HUES48 (cell line): ENCODE data around the gene AP2A2.

Experiments used
- H3K27ac ChIP-seq: one replicate; pipeline ENCODE4 v1.7.0; 2013; ENCODE audit warnings: low read depth, low read length, inconsistent platforms
- H3K27me3 ChIP-seq: 2 replicates; pipeline ENCODE4 v1.6.1; 2013; ENCODE audit warnings: mild to moderate bottlenecking, low read length; ENCODE audit not compliant: control insufficient read depth, insufficient read depth
- H3K36me3 ChIP-seq: 2 replicates; pipeline ENCODE4 v1.6.1; 2013; ENCODE audit warnings: low read length; ENCODE audit not compliant: control insufficient read depth, insufficient read depth
- H3K4me1 ChIP-seq: 2 replicates; pipeline ENCODE4 v1.6.1; 2013; ENCODE audit warnings: mild to moderate bottlenecking, low read length; ENCODE audit not compliant: control insufficient read depth, insufficient read depth
- H3K4me3 ChIP-seq: 2 replicates; pipeline ENCODE4 v1.5.1; 2013; ENCODE audit warnings: mild to moderate bottlenecking, low read depth, low read length
- H3K9ac ChIP-seq: 2 replicates; pipeline ENCODE4 v1.6.1; 2013; ENCODE audit warnings: mild to moderate bottlenecking, low read depth, low read length, moderate library complexity
- H3K9me3 ChIP-seq: 2 replicates; pipeline ENCODE4 v1.6.1; 2013; ENCODE audit warnings: low read length; ENCODE audit not compliant: control insufficient read depth, insufficient read depth

The AP2A2 gene

GRCh38 chr11:889687-890475, 35.8 kb upstream of the AP2A2 start:
- H3K9ac ChIP-seq: no peak overlapping the region
- H3K27me3 ChIP-seq: no peaks in the 10 kb centered on the region
- H3K27ac ChIP-seq: no peak overlapping the region
- no peak overlapping the region for H3K4me3 ChIP-seq
- peaks cover 21% of the 10 kb centered on the region for H3K36me3 ChIP-seq
- H3K9me3 ChIP-seq: no peaks in the 10 kb centered on the region
- H3K4me1 ChIP-seq: no peaks in the 10 kb centered on the region

- H3K4me3 ChIP-seq: no peak overlapping the region
- H3K9me3 ChIP-seq: no peaks in the 10 kb centered on the region
- H3K27ac ChIP-seq: peak overlapping the region; percentile 4
- H3K36me3 ChIP-seq: peaks cover 21% of the 10 kb centered on the region
- no peaks in the 10 kb centered on the region for H3K27me3 ChIP-seq
- H3K4me1 ChIP-seq: no peaks in the 10 kb centered on the region
- H3K9ac ChIP-seq: no peak overlapping the region
These were observed 34.7 kb upstream of the AP2A2 start for GRCh38 chr11:890794-891540.

- Histone ChIP-seq H3K27ac (no peak overlapping the region), H3K36me3 (peaks cover 11% of the 10 kb centered on the region), H3K9ac (no peak overlapping the region), H3K4me3 (no peak overlapping the region), H3K27me3 (no peaks in the 10 kb centered on the region), H3K9me3 (no peaks in the 10 kb centered on the region), H3K4me1 (no peaks in the 10 kb centered on the region)
These were observed 32.5 kb upstream of the AP2A2 start for GRCh38 chr11:893008-893654.

DNA sequence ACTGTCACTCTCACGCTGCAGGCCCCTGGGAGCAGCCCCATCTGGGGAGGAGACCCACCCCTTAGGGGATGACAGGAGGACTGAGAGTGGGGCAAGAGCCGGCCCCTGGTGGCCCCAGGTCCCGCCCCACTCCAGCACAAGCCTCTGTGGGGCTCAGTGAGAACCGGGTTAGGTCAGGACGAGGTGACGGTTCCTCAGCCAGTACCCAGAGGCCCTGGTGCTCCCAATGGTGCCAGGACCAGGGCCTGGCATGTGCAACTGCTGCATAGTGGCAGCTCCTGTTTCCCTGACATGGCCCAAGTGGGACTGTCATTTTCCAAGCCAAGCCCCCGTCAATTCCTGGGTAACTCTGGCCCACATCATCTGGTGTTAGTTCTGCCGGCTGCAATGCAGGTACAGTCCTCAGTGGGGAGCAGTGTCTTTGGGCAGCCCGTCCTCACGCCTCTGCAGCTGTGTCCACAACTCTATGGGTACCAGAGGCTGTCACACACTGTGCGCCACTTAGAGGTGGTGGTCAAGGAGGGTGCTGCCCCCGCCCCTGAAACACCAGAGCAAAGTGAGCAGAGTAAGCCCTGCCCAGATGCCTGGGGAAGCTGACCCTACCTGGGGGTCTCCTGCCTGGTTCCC, 31.0 kb upstream of the AP2A2 start:
- Histone ChIP-seq H3K4me3 (no peak overlapping the region), H3K27ac (no peak overlapping the region), H3K9ac (no peak overlapping the region), H3K4me1 (no peaks in the 10 kb centered on the region), H3K36me3 (peaks cover 24% of the 10 kb centered on the region), H3K9me3 (no peaks in the 10 kb centered on the region), H3K27me3 (no peaks in the 10 kb centered on the region)

GRCh38 chr11:895331-896110, 30.1 kb upstream of the AP2A2 start:
- Histone ChIP-seq H3K9ac (no peak overlapping the region), H3K27me3 (no peaks in the 10 kb centered on the region), H3K27ac (no peak overlapping the region), H3K4me1 (no peaks in the 10 kb centered on the region), H3K4me3 (no peak overlapping the region), H3K9me3 (no peaks in the 10 kb centered on the region), H3K36me3 (peaks cover 32% of the 10 kb centered on the region)

GRCh38 chr11:897253-898142, 28.2 kb upstream of the AP2A2 start:
- Histone ChIP-seq H3K4me1 (no peaks in the 10 kb centered on the region), H3K9me3 (no peaks in the 10 kb centered on the region), H3K4me3 (no peak overlapping the region), H3K27ac (no peak overlapping the region), H3K9ac (no peak overlapping the region), H3K27me3 (no peaks in the 10 kb centered on the region), H3K36me3 (peaks cover 52% of the 10 kb centered on the region)

DNA sequence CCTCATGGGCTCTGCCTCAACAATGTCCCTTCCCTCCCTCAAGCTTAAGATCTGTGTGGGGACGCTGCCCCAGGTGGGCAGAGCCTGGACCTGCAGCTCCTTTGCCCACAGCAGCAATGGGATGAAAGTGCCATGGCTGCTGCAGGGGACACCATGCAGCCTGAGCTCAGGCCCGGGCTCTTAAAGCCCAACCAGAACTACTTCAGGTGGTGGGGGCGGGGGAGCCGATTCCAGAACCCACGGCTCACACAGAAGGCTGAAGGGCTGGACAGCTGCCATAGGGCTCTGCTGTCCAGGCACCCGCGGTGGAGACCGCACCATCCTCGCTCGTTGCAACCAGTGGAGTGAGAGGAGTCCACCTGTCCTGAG, 27.5 kb upstream of the AP2A2 start:
- no peaks in the 10 kb centered on the region for H3K27me3 ChIP-seq
- H3K4me3 ChIP-seq: no peak overlapping the region
- H3K27ac ChIP-seq: no peak overlapping the region
- no peak overlapping the region for H3K9ac ChIP-seq
- no peaks in the 10 kb centered on the region for H3K9me3 ChIP-seq
- H3K4me1 ChIP-seq: no peaks in the 10 kb centered on the region
- peaks cover 58% of the 10 kb centered on the region for H3K36me3 ChIP-seq

DNA sequence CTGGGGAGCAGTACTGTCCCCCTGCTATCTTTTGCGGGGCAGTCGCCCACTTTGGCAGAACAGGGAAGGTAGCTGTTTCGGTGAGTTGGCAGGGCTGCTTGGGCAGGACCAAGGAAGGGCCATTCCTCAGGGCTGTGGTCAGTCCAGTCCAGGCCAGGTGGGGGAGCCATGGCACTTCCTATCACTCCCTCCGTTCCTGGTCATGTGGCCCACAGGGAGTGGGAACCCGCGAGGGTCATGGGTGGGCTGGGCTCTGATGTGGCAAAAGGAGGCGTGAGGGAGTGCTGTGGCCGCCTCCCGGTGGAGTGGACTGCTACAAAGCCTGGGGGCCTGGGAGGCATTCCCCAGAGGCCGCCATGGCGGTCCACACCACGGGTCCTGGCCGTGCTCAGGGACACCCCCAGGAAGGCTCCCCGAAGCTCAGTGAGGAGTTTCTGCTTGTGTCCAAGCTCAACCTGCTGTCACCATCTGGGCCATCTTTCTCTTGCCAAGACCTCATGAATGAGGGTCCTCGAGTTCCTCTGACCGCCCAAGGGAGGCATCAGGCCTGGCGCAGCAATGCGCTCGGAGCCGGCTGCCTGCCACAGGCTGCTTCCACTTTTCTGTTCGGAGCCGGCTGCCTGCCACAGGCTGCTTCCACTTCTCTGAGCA, 27.0 kb upstream of the AP2A2 start:
- no peaks in the 10 kb centered on the region for H3K4me1 ChIP-seq
- H3K27me3 ChIP-seq: no peaks in the 10 kb centered on the region
- H3K27ac ChIP-seq: no peak overlapping the region
- H3K9me3 ChIP-seq: no peaks in the 10 kb centered on the region
- H3K4me3 ChIP-seq: no peak overlapping the region
- peaks cover 62% of the 10 kb centered on the region for H3K36me3 ChIP-seq
- H3K9ac ChIP-seq: no peak overlapping the region

GRCh38 chr11:899724-900123, 25.9 kb upstream of the AP2A2 start:
- no peaks in the 10 kb centered on the region for H3K4me1 ChIP-seq
- H3K9ac ChIP-seq: no peak overlapping the region
- H3K9me3 ChIP-seq: no peaks in the 10 kb centered on the region
- no peak overlapping the region for H3K27ac ChIP-seq
- no peak overlapping the region for H3K4me3 ChIP-seq
- H3K36me3 ChIP-seq: peaks cover 73% of the 10 kb centered on the region
- no peaks in the 10 kb centered on the region for H3K27me3 ChIP-seq
